Large intestine (tissue), 3 donors: ENCODE data around the gene SLC41A3. TPM values are rescaled to one million over a fixed set of nuclear protein-coding genes. Genes with fewer than 3 reads are reported as not detected.

ENCODE experiments used
- DNase-seq, 2 donors: peaks; one replicate each; pipeline versions ENCODE4 v3.0.0 to v3.0.0-alpha.2; 2013
- H3K27ac ChIP-seq: one replicate; pipeline ENCODE4 v1.5.1; 2013; ENCODE audit warnings: low read length
- H3K27me3 ChIP-seq: 2 replicates; pipeline ENCODE4 v1.6.1; 2013; ENCODE audit warnings: low read length; ENCODE audit not compliant: control insufficient read depth, insufficient read depth
- H3K36me3 ChIP-seq: 2 replicates; pipeline ENCODE4 v1.6.1; 2013; ENCODE audit warnings: low read length; ENCODE audit not compliant: control insufficient read depth, insufficient read depth
- H3K4me1 ChIP-seq: one replicate; pipeline ENCODE4 v1.6.1; 2013; ENCODE audit warnings: low read length; ENCODE audit not compliant: control insufficient read depth, insufficient read depth
- H3K4me3 ChIP-seq: one replicate; pipeline ENCODE4 v1.5.1; 2013; ENCODE audit warnings: low read length
- H3K9me3 ChIP-seq: one replicate; pipeline ENCODE4 v1.6.1; 2013; ENCODE audit warnings: mild to moderate bottlenecking, low read depth, low read length, moderate library complexity; ENCODE audit not compliant: control insufficient read depth
- WGBS: methylation state at CpG from one replicate; pipeline ENCODE4 v1.1.5; 2013; ENCODE audit warnings: low lambda C conversion rate; ENCODE audit not compliant: insufficient coverage; 5-methylcytosine and 5-hydroxymethylcytosine counted together
- polyA plus RNA-seq: library from polyadenylated mRNA; unstranded; fragments of 120-200 nt; gene quantifications from one replicate; pipeline ENCODE4 v1.2.1, GENCODE V29; 2013

Gene SLC41A3
- polyA plus RNA-seq, 1 donor = 32.8 TPM

GRCh38 chr3:126053949-126054569 lies 29.9 kb downstream of the SLC41A3 start:
- 100% methylated on average over 1 of the region's 6 CpGs for WGBS
- H3K27ac ChIP-seq = no peak overlapping the region
- no peak for DNase-seq
- no peaks in the 10 kb centered on the region for H3K36me3 ChIP-seq
- H3K4me3 ChIP-seq = no peak overlapping the region
- H3K4me1 ChIP-seq = peaks cover 10% of the 10 kb centered on the region
- H3K9me3 ChIP-seq = no peaks in the 10 kb centered on the region
- H3K27me3 ChIP-seq = no peaks in the 10 kb centered on the region

- Histone ChIP-seq H3K27ac (no peak overlapping the region), H3K36me3 (no peaks in the 10 kb centered on the region), H3K4me1 (peaks cover 10% of the 10 kb centered on the region), H3K27me3 (no peaks in the 10 kb centered on the region), H3K4me3 (no peak overlapping the region), H3K9me3 (no peaks in the 10 kb centered on the region)
- DNase-seq = no peak
- no CpG with 5 or more reads among the region's 1 CpG for WGBS
These were observed 30.4 kb downstream of the SLC41A3 start for GRCh38 chr3:126053513-126053912.

- Histone ChIP-seq H3K27ac (no peak overlapping the region), H3K9me3 (no peaks in the 10 kb centered on the region), H3K27me3 (no peaks in the 10 kb centered on the region), H3K36me3 (no peaks in the 10 kb centered on the region), H3K4me1 (peaks cover 10% of the 10 kb centered on the region), H3K4me3 (no peak overlapping the region)
- no peak for DNase-seq
- 93% methylated on average over 4 of the region's 16 CpGs for WGBS
These were observed 31.5 kb downstream of the SLC41A3 start for GRCh38 chr3:126052196-126053058.

- whole genome bisulfite sequencing = 100% methylated on average over 1 of the region's 4 CpGs
These were observed 32.2 kb downstream of the SLC41A3 start for GRCh38 chr3:126051741-126052140.

GRCh38 chr3:126051234-126051633 lies 32.7 kb downstream of the SLC41A3 start:
- Histone ChIP-seq H3K4me3 (no peak overlapping the region), H3K27ac (no peak overlapping the region), H3K4me1 (peaks cover 1% of the 10 kb centered on the region), H3K27me3 (no peaks in the 10 kb centered on the region), H3K36me3 (no peaks in the 10 kb centered on the region), H3K9me3 (no peaks in the 10 kb centered on the region)
- WGBS = no CpG with 5 or more reads among the region's 8 CpGs
- no peak for DNase-seq

More at GRCh38 chr3:126051741-126052140, 32.2 kb downstream of the SLC41A3 start:
- Histone ChIP-seq H3K9me3 (no peaks in the 10 kb centered on the region), H3K4me3 (no peak overlapping the region), H3K36me3 (no peaks in the 10 kb centered on the region), H3K27me3 (no peaks in the 10 kb centered on the region), H3K27ac (no peak overlapping the region), H3K4me1 (peaks cover 5% of the 10 kb centered on the region)
- DNase-seq = no peak

- H3K9me3 ChIP-seq = no peaks in the 10 kb centered on the region
- no peak for DNase-seq
- WGBS = no CpG with 5 or more reads among the region's 10 CpGs
- H3K36me3 ChIP-seq = no peaks in the 10 kb centered on the region
- H3K27ac ChIP-seq = no peak overlapping the region
- no peaks in the 10 kb centered on the region for H3K4me1 ChIP-seq
- no peaks in the 10 kb centered on the region for H3K27me3 ChIP-seq
- H3K4me3 ChIP-seq = no peak overlapping the region
These were observed 33.3 kb downstream of the SLC41A3 start for GRCh38 chr3:126050626-126051025.

- no peak for DNase-seq
- WGBS = 80% methylated on average over 1 of the region's 3 CpGs
- H3K36me3 ChIP-seq = no peaks in the 10 kb centered on the region
- no peaks in the 10 kb centered on the region for H3K27me3 ChIP-seq
- no peak overlapping the region for H3K27ac ChIP-seq
- no peak overlapping the region for H3K4me3 ChIP-seq
- no peaks in the 10 kb centered on the region for H3K9me3 ChIP-seq
- H3K4me1 ChIP-seq = no peaks in the 10 kb centered on the region
These were observed 33.9 kb downstream of the SLC41A3 start for GRCh38 chr3:126050050-126050392.

- WGBS = 86% methylated on average over 2 of the region's 5 CpGs
- peak in 1 of 2 donors; percentile 17 for DNase-seq
These were observed 34.5 kb downstream of the SLC41A3 start for GRCh38 chr3:126049289-126050049.

GRCh38 chr3:126040386-126040785 lies 43.5 kb downstream of the SLC41A3 start:
- H3K36me3 ChIP-seq = no peaks in the 10 kb centered on the region
- no peaks in the 10 kb centered on the region for H3K9me3 ChIP-seq
- H3K27ac ChIP-seq = no peak overlapping the region
- no peaks in the 10 kb centered on the region for H3K27me3 ChIP-seq
- no peak for DNase-seq
- 96% methylated on average over 3 of the region's 4 CpGs for WGBS
- no peak overlapping the region for H3K4me3 ChIP-seq
- no peaks in the 10 kb centered on the region for H3K4me1 ChIP-seq

More at GRCh38 chr3:126049289-126050049, 34.5 kb downstream of the SLC41A3 start:
- Histone ChIP-seq H3K9me3 (no peaks in the 10 kb centered on the region), H3K27me3 (no peaks in the 10 kb centered on the region), H3K4me1 (no peaks in the 10 kb centered on the region), H3K4me3 (no peak overlapping the region), H3K27ac (no peak overlapping the region), H3K36me3 (no peaks in the 10 kb centered on the region)

- no peaks in the 10 kb centered on the region for H3K4me1 ChIP-seq
- no peaks in the 10 kb centered on the region for H3K9me3 ChIP-seq
- H3K36me3 ChIP-seq = peaks cover 3% of the 10 kb centered on the region
- H3K27ac ChIP-seq = no peak overlapping the region
- H3K4me3 ChIP-seq = no peak overlapping the region
- WGBS = no CpG with 5 or more reads among the region's 2 CpGs
- DNase-seq = no peak
- no peaks in the 10 kb centered on the region for H3K27me3 ChIP-seq
These were observed 44.1 kb downstream of the SLC41A3 start for GRCh38 chr3:126039870-126040269.
